Colonic mucosa (tissue), 4 donors: Measurements from ENCODE around the gene UNKL. TPM values are rescaled to one million over a fixed set of nuclear protein-coding genes. Genes with fewer than 3 reads are reported as not detected.

ENCODE experiments used
- DNase-seq: peaks from one replicate; pipeline ENCODE4 v3.0.0-alpha.2; 2020
- H3K27ac ChIP-seq: fragments of 200-600 bp; one replicate; pipeline ENCODE4 v1.8.0; 2021
- H3K27me3 ChIP-seq: fragments of 200-600 bp; one replicate; pipeline ENCODE4 v1.8.0; 2021
- H3K36me3 ChIP-seq: fragments of 200-600 bp; one replicate; pipeline ENCODE4 v1.8.0; 2021
- H3K4me1 ChIP-seq: fragments of 200-600 bp; one replicate; pipeline ENCODE4 v1.8.0; 2021; ENCODE audit warnings: mild to moderate bottlenecking
- H3K4me3 ChIP-seq: fragments of 200-600 bp; one replicate; pipeline ENCODE4 v1.8.0; 2021
- H3K9ac ChIP-seq, 2 donors: one replicate each; pipeline ENCODE4 v1.7.0; 2013; ENCODE audit warnings: control low read depth in 2 of 2, low read depth in 2 of 2, low read length in 2 of 2
- H3K9me3 ChIP-seq: fragments of 200-600 bp; one replicate; pipeline ENCODE4 v1.8.0; 2021
- intact Hi-C: fragments of 100-400 bp; cut with DNase I; formaldehyde crosslinking; loops from one replicate; pipeline ENCODE4 v1.14.1; 2022
- total RNA-seq, 2 donors: library from RNA; stranded (reverse); fragmentation: NEBNext Ultra II Directional in 1 of 2; extraction: Animal tissue kit (Norgen Biotek cat#: 25700) in 1 of 2; gene quantifications; one replicate each; pipeline ENCODE4 v1.2.1, GENCODE V29; 2021
- TF ChIP-seq, protein P1 (sequence below): fragments of 200-600 bp; IDR thresholded peaks from one replicate; pipeline ENCODE4 v1.8.0; 2022; ENCODE audit warnings: antibody characterized with exemption, mild to moderate bottlenecking
- donor health status: healthy.
- donor health status: DM: no; HTN: no; CAD: no.
- donor health status: DM: no; HTN: no; CAD: no.

The UNKL gene
- total RNA-seq, 2 donors from 2014 or later: 11.1 to 11.8 TPM

DNA sequence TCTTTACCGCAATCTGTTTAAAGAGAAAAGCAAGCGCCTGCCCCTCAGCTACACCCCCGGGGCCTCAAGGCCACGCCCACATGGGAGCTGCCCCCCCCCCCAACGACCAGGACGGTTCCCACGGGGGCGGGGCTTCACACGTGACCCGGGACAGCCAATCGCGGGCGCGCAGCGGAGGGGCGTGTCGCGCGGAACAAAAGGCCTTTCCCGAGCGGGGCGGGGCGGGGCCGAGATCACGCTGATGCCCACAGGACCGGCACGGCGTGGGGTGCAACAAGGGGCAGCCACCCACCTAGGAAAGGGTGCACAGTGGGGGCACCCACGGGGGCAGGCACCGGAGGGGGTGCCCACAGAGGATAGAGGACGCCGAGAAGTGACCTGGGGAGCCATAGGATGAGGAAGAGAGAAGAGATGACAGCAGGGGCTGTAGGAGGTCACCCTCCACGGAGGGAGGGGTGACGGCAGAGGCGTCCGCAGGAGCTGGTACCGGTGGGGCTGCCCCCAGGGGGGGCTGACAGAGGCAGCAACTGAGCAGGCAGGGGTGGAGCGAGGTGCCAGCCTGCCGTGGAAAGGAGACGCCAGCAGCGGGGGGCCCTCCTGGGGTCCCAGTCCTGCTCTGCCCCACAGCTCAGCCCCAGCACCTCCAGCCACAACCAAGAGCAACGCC lies 6.2 kb downstream of the UNKL start:
- Histone ChIP-seq H3K36me3 (no peaks in the 10 kb centered on the region), H3K4me1 (peaks cover 4% of the 10 kb centered on the region), H3K4me3 (peak overlapping the region; percentile 40), H3K27ac (no peak overlapping the region), H3K9ac (peak overlapping the region; percentile 12 to 63), H3K9me3 (no peaks in the 10 kb centered on the region), H3K27me3 (no peaks in the 10 kb centered on the region)
- DNase-seq: peak; percentile 98
- TF ChIP-seq, protein P1, sequence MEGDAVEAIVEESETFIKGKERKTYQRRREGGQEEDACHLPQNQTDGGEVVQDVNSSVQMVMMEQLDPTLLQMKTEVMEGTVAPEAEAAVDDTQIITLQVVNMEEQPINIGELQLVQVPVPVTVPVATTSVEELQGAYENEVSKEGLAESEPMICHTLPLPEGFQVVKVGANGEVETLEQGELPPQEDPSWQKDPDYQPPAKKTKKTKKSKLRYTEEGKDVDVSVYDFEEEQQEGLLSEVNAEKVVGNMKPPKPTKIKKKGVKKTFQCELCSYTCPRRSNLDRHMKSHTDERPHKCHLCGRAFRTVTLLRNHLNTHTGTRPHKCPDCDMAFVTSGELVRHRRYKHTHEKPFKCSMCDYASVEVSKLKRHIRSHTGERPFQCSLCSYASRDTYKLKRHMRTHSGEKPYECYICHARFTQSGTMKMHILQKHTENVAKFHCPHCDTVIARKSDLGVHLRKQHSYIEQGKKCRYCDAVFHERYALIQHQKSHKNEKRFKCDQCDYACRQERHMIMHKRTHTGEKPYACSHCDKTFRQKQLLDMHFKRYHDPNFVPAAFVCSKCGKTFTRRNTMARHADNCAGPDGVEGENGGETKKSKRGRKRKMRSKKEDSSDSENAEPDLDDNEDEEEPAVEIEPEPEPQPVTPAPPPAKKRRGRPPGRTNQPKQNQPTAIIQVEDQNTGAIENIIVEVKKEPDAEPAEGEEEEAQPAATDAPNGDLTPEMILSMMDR: no peak
- intact Hi-C loops: no loop called here

DNA sequence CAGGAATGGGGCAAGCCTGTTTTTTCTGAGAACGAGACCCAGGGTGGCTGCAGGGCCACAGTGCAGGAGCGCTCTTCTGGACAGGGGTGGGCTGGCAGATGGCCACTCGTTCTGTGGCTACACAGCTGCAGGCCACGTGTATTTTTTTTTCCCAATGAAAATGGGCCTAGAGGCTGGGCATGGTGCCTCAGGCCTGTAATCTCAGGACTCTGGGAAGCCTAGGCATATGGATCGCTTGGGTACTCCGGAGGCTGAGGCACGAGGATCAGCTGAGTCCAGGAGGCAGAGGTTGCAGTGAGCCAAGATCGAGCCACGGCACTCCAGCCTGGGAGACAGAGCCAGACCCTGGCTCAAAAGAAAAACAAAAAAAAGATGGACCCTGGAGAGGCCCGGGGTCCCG lies 6.8 kb downstream of the UNKL start:
- H3K9ac ChIP-seq: no peak overlapping the region
- peaks cover 4% of the 10 kb centered on the region for H3K4me1 ChIP-seq
- no peaks in the 10 kb centered on the region for H3K36me3 ChIP-seq
- H3K27ac ChIP-seq: no peak overlapping the region
- intact Hi-C loops: no loop called here
- no peak for DNase-seq
- TF ChIP-seq, protein P1: no peak
- H3K9me3 ChIP-seq: no peaks in the 10 kb centered on the region
- H3K27me3 ChIP-seq: no peaks in the 10 kb centered on the region
- H3K4me3 ChIP-seq: peak overlapping the region; percentile 40

DNA sequence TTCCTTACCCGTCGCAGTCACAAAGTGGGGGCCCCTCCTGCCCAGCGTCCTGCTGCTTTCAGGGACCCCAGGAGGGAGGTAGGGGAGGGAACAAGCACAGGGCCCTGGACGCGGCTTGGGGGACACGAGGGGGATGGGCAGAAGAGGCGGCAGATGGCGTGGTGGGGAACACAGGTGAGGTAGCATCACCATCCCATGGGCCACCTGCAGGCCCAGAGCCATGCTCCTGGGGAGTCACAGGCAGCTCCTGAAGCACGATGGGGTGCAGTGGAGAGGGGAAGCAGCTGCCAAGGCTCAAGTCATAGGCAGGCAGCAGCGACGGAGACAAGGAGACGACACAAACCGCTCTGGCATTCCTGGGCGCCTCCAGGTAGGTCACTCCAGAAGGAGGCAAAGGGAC lies 10.8 kb downstream of the UNKL start:
- DNase-seq: no peak
- TF ChIP-seq, protein P1: no peak
- Histone ChIP-seq H3K27ac (no peak overlapping the region), H3K27me3 (no peaks in the 10 kb centered on the region), H3K4me1 (peaks cover 4% of the 10 kb centered on the region), H3K4me3 (no peak overlapping the region), H3K9me3 (no peaks in the 10 kb centered on the region), H3K36me3 (peaks cover 6% of the 10 kb centered on the region), H3K9ac (no peak overlapping the region)
- intact Hi-C loops: no loop called here

DNA sequence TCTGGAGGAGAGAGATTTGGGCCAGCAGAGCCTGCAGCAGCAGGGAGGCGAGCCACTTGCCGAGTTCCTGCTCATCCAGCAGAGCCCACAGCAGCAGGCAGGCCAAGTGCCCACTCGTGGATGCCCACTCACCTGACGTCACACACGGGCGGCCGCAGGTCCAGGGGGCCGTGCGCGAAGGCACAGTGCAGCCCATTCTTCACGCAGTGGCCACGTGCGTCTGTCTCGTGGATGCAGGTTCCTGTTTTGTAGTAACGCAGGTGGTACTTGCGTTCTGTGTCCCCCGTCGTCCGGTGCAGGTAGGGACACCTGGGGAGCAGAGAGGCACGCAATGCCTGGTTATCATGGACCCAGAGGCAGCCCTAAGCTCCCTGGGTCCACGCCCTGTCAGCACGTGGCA lies 11.5 kb downstream of the UNKL start:
- Histone ChIP-seq H3K36me3 (peaks cover 6% of the 10 kb centered on the region), H3K27ac (no peak overlapping the region), H3K4me3 (no peak overlapping the region), H3K4me1 (no peaks in the 10 kb centered on the region), H3K9me3 (no peaks in the 10 kb centered on the region), H3K27me3 (no peaks in the 10 kb centered on the region), H3K9ac (no peak overlapping the region)
- TF ChIP-seq, protein P1: no peak
- intact Hi-C loops: no loop called here
- no peak for DNase-seq

DNA sequence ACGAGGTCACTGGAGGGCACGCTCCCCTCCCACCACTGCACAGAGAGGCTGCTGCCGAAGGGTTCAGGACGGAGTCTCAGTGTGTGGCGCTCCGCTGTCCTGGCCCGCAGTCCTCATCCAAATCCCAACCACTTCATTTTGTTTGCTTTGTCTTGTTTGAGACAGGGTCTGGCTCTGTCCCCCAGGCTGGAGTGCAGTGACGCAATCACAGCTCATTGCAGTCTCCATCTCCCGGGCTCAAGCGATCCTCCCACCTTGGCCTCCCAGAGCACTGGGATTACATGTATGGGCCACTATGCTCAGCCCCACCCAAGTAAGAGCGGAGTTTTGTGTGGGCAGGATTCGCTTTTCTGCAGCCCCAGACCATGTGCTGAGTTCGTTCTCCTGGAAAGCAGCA lies 12.7 kb downstream of the UNKL start:
- H3K36me3 ChIP-seq: peaks cover 6% of the 10 kb centered on the region
- no peak overlapping the region for H3K9ac ChIP-seq

More for the DNA sequence above, 12.7 kb downstream of the UNKL start:
- intact Hi-C loops: no loop called here
- Histone ChIP-seq H3K27ac (no peak overlapping the region), H3K27me3 (no peaks in the 10 kb centered on the region), H3K9me3 (no peaks in the 10 kb centered on the region), H3K4me1 (no peaks in the 10 kb centered on the region), H3K4me3 (no peak overlapping the region)
- TF ChIP-seq, protein P1: no peak
- DNase-seq: no peak
